NCI-H1417 (cell line): ENCODE data around the gene SND1.
"Not testable (repeated sequence)": the region's sequence is repeated elsewhere in the genome, so short reads cannot be mapped to it uniquely, and the experiment has no call there.

Experiments
- DNase-seq, 3 experiments: peaks; one replicate each; lab custom pipeline; 2025; lab: John Stamatoyannopoulos, UW

SND1 gene

DNA sequence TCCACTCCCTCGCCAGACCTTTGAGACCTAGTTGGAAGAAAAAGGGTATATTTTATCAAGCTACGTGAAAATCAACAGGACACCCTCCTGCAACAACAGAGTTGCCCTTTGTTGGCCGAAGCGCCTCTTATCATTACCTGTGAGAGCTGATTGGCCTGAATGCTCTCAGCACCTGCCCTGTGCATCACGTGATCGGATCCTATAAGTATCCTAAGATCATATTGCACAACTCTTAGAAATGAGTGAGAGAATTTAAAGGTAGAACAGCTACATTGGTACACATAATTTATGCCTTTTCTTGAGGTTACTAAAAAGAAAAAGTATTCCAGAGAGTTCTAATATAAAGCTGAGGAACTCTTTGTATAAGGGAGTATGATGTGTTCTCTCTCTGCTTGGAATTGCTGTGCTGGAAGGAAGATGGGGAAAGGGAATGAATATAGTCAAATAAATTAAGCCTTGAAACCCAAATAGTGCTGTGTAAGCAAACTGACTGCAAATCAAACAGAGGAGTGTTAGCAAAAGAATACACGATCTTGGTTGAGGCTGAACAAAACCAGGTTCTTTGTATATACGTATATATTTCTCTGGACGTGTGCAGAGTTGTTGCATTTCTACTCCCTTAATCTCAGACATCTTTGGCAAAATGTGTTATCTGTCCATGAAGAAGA is 309.9 kb downstream of the SND1 start:
- DNase-seq, result peak; percentile 11 to 93 (median 64)

- DNase-seq, result peak in 1 of 3 experiments; percentile 81
These were observed 310.8 kb downstream of the SND1 start for GRCh38 chr7:127962589-127963361.

DNA sequence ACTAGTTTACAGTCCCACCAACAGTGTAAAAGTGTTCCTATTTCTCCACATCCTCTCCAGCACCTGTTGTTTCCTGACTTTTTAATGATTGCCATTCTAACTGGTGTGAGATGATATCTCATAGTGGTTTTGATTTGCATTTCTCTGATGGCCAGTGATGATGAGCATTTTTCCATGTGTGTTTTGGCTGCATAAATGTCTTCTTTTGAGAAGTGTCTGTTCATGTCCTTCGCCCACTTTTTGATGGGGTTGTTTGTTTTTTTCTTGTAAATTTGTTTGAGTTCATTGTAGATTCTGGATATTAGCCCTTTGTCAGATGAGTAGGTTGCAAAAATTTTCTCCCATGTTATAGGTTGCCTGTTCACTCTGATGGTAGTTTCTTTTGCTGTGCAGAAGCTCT is 311.9 kb downstream of the SND1 start:
- not testable (repeated sequence) for DNase-seq

GRCh38 chr7:127967281-127967680 is 315.3 kb downstream of the SND1 start:
- no peak for DNase-seq

DNA sequence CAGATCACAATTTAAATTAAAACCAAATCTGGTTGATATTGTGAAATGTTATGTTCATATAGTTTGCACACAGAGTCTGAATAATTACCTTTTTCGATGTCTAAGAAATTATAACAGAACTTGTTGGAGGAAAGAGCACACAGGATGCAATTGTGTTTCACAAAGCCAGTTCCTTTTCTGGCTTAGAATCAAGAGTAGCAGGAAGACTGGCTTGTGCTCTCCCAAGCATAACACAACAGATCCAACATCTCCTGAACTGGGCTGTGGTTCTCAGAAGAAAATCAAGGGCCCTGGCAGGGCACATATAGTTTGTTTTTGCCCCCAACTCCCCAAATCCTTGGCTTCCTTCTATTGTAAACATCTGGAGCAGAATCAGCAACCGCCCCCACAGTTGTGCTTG is 316.6 kb downstream of the SND1 start:
- no peak for DNase-seq

- no peak for DNase-seq
These were observed 321.8 kb downstream of the SND1 start for GRCh38 chr7:127973832-127974231.

DNA sequence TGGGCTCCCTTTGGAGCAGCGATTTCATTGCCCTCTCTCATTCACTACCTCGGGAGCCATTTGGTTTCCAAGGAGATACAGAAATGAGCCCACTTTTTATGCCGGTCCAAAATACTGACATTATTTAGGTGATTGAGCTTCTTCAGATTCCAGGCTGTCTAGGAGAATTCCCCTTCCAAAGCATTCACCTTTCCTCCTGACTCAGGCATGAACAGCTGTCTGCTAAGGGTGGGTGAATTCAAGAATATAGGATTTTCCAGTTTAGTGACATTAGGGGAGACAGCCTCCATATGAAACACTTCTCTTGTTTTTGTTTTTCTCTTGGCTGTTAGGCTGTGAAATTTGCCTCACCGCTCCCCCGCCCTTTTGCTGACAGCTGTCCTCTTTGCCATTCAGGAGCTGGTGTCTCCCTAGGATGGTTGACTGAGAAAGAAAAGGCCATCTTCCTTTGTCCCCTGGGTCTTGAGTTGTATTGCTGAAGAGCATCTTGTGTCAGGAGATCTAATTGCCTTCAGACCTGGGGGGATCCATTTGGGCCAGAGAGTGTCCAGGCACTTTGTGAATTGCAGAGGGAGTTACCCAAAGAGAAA is 322.5 kb downstream of the SND1 start:
- DNase-seq, result peak in 1 of 3 experiments; percentile 67

DNA sequence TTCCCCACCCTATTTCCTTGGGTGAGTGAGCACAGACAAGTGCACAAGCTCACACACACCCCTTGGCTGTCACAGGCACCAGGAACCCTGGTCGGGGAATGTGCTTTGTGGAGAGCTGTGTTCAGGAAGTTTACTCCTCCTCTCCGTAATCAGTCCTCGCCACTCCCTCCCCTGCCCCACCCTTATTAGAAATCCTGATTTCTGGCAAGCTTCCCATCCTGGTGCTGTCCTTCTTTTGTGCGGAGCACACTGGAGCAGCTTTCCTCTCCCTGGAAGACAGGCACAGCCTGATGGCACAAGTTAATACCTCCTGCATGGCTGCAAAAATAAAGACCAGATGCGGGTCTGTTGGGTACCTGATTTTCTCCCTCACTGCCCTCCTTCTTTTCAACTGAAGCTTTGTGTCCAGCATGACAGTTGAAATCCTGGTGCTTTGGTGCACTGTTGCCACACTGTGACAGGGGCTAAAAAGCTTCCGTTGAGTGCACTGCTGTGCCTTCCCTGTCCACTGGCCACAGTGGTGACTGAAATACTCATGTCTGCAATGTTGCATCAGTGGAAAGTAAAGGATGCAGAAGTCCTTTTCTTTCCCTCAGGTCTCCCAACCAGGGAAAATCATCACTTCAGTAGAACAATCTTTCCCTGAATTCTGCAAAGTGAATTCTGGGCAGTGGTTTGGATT is 324.2 kb downstream of the SND1 start:
- DNase-seq, result peak in 1 of 3 experiments; percentile 50

DNA sequence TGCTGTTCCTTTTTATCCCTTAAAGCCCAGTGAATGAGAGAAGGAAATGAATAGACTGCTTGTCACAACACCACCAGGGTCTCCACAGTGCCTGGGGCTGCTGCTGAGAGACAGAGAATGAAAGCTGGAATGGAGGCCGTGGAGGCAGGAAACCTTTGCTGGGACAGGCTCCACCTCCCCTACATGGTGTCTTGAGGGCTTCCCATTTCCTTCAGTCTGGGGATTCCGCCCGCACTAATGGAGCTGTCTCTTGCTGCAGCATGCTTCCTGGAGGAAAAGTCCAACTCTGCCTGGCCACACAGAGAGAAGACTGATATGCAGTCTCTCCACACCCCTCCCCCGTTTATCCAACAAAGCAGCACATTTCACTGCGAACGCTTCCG is 324.7 kb downstream of the SND1 start:
- no peak for DNase-seq

- no peak for DNase-seq
These were observed 326.4 kb downstream of the SND1 start for GRCh38 chr7:127978421-127978820.

- no peak for DNase-seq
These were observed 327.2 kb downstream of the SND1 start for GRCh38 chr7:127979113-127979727.

DNA sequence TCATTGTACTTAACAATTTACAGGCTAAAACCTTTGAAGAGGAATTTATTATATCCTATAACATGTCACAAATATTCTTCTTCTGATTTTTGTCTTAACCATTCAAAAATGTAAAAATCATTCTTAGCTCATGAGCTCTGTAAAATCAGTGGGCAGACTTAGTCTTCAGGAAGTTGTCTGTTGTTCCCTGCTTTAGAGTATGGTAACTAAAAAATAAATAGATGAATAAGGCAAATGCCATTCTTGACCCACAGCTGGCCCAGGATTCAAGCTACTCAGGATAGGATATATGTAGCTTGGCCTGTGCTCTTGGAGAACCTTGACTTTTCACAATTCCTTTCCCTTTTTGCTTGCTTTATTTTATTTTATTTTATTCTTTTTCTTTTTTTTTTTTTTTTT is 327.7 kb downstream of the SND1 start:
- no peak for DNase-seq

GRCh38 chr7:127980901-127981300 is 328.9 kb downstream of the SND1 start:
- no peak for DNase-seq

- no peak for DNase-seq
These were observed 330.0 kb downstream of the SND1 start for GRCh38 chr7:127981965-127982364.

- DNase-seq, result peak in 2 of 3 experiments; percentile 15 to 67
These were observed 331.9 kb downstream of the SND1 start for GRCh38 chr7:127983804-127984332.

GRCh38 chr7:127986581-127987521 is 334.9 kb downstream of the SND1 start:
- DNase-seq, result no peak

DNA sequence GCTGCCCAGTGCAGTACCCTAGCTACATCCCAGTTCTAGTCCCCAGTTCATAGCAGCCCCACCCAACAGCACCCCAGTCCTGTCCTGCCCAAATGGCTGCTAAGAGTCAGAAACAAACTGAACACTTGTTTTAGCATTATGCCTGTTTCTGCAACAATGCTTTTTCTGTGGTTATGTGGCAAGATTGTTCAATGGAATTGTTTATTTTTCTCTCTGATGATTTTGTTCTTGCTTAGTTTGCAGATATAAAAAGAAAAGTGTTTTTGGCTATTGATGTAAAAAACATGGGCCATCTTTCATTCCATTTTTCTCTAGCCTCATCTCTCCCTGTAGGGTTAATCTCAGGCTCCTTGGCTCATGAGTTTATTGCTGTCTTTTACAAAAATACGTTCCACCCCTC is 336.8 kb downstream of the SND1 start:
- no peak for DNase-seq

- DNase-seq, result no peak
These were observed 341.3 kb downstream of the SND1 start for GRCh38 chr7:127993317-127993716.

GRCh38 chr7:127993987-127994386 is 342.0 kb downstream of the SND1 start:
- DNase-seq, result no peak

DNA sequence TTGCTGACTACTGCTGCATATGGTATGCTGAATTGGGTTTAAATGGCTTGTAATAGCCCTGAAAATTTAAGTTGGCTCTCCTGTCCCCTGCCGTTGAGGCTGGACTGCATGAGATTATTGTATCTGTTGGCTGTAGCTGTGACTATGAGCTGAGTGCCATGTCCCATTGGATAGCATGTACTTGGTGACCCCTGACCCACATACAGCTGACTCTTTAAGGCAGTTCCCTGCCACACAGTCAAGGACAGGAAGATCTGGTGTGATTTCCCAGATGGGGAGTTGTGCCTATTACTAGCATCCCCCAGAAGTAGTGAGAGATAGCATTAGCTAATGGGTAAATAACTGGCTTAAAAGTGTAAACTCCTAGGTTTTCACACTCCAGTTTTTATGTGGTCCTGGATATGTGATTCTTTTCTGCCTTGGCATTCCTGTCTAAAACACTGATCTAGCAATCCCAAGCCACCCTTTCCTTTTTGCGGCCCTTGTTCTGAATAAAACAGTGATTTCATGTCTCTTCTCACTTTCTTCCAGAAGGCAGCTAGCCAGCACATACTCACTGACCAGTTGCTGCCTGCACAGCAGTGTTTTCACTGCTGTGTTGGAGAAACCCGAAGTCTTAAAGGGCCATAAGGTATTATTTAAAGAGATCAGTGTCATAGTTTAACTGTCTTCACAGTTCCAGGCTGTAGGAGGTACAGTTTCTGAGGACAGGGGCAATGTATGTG is 343.3 kb downstream of the SND1 start:
- DNase-seq, result no peak
